SH-SY5Y (cell line): ENCODE measurements around the gene KLHL25.

Experiments
- GATA2 ChIP-seq: IDR thresholded peaks from 2 replicates; pipeline ENCODE4 v1.6.1; 2011; ENCODE audit warnings: mild to moderate bottlenecking, low read depth, low read length
- GATA3 ChIP-seq: IDR thresholded peaks from 2 replicates; pipeline ENCODE4 v1.6.1; 2011; ENCODE audit warnings: low read depth, mild to moderate bottlenecking, low read length, moderate library complexity

GRCh38 chr15:85746641-85747040, 48.1 kb downstream of the KLHL25 start:
- TF ChIP-seq GATA2 = no peak
- TF ChIP-seq GATA3 = no peak
